ENCODE data around the gene GBP7.

GBP7 gene

DNA sequence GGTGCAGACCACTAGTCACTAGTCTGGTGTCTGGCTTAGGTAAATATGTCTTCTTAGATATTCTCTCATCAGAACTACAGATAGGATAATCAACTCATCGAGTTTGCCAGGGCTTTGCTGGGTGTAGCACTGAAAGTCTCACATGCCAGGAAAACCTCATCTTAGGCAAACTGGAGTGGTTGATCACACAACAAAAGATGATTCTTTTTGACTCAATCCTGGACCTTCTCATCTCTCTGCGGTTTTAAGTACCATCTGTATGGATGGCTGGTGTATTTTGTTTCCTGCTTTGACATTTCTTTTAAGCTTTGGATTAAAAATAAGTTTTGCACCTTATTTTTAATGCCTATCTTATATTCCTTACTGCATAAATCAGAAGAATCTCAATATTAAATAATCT, 61.1 kb downstream of the GBP7 start:
- no peak for DNase-seq (ENCODE audit: low spot score)

DNA sequence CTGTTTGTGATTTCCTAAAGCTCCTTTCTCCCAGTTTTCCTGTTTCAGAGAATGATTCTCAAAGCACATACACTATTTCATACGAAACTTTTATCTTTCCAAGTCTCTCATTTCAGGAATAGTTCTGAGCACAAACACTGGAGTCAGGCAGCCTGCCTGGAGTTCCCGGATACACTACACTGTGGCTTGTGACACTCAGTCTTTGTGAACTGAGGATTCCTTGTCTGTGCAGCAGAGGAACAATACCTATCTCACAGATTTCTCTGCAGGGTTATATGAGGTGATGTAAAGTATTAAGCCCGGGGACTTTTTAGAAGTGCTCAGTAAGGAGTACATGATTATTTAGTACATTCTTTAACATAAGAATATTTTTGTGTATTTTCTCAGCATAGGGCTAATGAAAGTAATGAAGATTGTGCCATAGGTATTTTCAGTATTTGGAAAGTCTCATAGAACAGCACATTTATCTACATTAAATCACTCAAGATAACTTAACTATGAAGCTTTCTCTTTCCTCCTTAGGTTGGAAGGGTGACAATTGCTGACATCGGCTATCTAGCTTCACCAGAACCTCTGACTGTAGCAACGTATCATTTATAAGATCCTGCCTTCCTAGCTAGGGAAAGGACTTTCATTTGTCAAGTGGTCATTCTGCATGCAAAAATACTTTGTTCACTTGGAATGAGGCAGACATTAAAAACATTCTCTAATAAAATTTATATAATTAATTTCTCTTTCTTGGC, 62.8 kb downstream of the GBP7 start:
- DNase-seq (ENCODE audit: low spot score), result no peak

DNA sequence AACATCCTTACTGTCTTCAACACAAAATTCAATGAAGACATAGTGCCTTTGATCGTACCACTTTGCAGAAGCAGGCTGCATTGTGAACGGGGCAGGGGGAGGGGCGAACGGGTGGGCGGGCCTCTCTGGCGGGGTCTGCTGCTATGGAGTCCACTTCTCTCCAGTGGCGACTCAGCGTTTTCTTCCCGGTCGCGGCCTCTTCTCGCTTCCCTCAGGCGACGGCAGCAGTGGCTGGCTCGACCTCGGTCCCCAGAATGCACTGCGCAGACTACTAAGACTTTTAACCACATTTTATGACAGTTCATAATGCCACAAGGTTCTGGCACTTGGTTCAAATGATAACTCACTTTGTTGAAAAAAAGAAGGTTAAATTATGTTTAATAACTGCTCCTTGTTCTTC, 71.1 kb downstream of the GBP7 start:
- no peak for DNase-seq (ENCODE audit: low spot score)

DNA sequence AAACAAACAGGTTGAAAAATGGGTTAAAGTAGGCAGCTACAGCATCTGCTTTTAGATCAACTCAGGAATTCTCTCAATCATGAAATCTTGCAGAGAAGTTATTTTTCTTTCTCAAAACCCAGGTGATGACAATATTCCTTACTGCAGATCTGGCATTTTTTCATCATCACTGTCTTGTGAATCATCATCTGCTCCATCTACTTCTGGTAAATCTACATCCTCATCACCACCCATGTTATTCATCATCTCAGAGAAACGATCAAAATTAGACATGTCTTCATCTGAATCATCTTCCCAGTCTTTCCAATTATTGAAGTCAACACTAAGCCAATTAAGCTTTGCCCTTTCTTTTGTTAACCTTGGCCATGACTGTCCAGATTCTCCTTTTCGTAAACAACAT, 71.7 kb downstream of the GBP7 start:
- no peak for DNase-seq (ENCODE audit: low spot score)

DNA sequence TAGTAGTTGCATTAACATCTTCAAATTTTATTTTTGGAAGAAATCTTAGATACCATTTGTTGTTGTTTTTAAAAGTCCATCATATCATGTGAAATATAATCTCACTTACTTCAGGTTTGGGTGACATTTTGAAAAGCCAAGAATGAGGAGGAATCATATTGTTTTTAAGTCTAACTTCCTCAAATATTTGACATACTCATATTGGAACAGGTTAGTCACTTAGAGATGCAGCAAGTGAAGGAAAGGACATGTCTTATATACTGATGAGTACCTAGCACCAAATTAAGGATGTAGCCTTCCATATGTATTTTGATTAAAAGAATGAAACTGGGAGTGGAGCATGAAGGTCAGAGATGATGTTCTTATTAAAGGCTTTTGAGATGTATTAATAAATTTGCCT, 73.8 kb downstream of the GBP7 start:
- DNase-seq (ENCODE audit: low spot score), result no peak

DNA sequence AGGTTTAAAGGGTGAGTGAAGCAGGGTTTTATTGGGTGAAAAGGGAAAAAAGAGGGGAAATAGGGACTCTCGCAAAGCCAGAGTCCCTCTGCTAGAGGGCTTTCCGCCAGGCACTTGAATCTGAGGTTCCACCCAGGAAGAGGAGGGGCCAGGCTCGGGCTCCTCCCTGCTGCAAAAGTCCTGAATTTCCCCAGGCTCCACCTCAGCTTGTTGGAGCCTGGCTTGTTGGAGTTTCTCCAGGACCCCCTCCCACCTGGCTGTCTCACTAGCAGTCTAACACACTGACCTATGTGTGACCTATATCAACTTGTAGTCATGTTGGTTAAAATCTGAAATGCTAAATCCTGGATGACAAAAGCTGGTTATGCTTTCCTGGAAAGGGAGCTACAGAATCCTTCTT, 75.4 kb downstream of the GBP7 start:
- no peak for DNase-seq (ENCODE audit: low spot score)

DNA sequence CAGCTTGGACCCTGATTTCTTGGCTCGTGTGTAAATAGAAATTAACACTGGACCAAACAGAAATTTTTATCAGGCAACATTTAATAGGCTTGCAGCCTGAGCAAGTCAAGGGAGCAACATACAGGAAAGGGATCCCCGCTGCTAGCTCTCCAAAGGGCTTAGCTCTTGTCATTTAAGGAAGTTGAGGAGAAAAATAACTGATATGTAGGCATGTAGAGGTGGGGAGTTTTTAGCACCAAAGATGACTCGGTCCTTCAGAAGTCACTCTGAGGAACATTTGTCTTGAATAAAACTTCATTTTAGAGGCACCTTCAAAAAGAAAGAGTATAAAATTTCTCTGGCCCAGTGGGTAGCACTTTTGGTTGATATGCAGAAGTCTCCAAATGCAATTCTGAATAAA, 76.9 kb downstream of the GBP7 start:
- no peak for DNase-seq (ENCODE audit: low spot score)

DNA sequence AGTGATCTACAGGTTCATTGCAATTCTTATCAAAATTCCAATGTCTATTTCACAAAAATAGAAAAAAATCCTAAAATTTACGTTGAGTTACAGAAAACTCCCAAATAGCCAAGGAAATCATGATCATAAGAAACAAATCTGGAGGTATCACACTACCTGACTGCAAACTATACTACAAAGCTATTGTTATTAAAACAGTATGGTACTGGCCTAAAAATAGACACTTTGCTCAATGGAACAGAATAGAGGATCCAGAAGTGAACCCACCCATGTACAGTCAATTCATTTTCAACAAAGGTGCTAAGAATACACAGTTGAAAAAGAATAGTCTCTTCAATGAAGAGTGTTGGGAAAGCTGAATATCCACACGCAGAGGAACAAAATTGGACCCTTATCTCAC, 80.1 kb downstream of the GBP7 start:
- DNase-seq (ENCODE audit: low spot score), result no peak

DNA sequence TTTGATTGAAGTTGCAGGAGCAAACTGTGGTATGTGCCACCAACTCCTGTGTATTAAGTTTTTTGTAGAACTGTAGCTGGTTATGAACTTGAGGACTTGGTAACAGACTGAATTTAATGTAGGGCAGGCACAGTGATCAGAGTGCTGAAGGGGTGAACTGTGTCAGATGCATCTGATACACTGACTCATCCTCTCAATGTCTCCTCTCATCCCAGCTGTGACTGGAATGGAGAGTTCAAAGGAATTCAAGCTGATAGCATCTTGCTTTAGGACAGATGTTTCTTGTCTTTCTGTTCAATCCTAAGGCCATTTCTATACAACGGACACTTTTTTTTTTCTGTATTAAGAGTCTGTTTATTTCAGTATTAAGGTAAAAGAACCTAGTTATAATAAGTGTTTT, 85.8 kb downstream of the GBP7 start:
- no peak for DNase-seq (ENCODE audit: low spot score)

DNA sequence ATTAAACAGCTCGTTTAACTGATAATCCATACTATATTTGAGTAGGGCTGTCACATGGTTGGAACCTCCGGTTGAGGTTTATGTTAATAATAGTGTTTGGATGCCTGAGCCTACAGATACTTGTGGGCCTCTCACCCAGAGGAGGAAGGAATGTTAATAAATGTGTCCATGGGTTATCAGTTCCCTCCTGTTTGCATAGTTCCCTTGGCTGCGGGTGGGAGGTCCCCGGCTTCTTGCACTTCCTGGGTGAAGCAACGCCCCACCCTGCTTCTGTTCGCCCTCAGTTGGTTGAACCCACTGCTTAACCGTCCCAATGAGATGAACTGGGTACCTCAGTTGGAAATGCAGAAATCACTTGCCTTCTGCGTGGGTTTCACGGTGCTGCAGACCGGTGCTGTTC, 87.2 kb downstream of the GBP7 start:
- no peak for DNase-seq (ENCODE audit: low spot score)

DNA sequence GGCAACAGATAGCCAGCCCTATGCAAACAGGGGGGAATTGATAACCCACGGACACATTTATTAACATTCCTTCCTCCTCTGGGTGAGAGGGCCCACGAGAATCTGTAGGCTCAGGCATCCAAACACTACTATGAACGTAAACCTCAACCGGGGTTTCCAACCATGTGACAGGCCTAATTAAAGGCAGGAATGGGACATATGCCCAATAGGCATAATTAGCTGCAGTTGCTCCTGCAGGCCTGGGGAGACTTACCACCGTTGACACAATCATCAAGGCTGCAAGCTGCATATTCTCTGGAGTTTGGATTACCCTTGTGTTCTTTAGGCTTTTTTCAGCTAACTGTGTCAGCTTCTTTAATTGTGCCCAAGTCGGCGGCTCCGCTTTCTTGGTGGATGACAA, 88.6 kb downstream of the GBP7 start:
- no peak for DNase-seq (ENCODE audit: low spot score)

DNA sequence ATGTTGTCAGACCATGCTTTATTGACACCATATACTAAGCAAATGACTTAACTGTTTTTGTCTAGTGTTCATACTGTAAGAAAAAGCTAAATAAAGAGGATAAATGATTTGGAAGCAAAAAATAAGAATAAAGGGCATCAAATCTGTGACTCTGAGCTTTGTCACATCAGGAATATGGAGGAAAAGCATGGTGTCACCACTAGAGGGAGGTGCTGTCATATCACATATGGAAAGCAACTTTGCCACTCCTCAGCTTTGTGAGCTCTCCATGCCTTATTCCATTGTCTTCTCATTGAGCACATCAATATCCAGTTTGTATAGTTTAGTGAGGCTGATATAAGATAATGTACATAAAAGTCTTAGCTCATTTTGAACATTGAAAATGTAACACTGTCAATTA, 90.0 kb downstream of the GBP7 start:
- peak; percentile 80 for DNase-seq (ENCODE audit: low spot score)

Measured in Ammon's horn (tissue), 1 donor.